K562 (cell line): ENCODE measurements around the gene INO80. TPM values are rescaled to one million over a fixed set of nuclear protein-coding genes. Genes with fewer than 3 reads are reported as not detected.
A peak's percentile ranks its signal among the peaks of the same experiment; 100 is the strongest.

Experiments used
- ATAC-seq: fragments of 200-7000 bp; cut with Tn5 transposase; 3 replicates; pipeline ENCODE4 v1.9.1; 2020; ENCODE audit warnings: moderate library complexity
- BruUV-seq: library from RNA; stranded (reverse); fragments of 400-500 nt; replicated peaks from 2 replicates; lab custom pipeline; 2021; lab: Mats Ljungman, UMichigan
- CTCF ChIA-PET: fragments of 300-600 bp; formaldehyde crosslinking; extraction: SDS; loops from one replicate; lab custom pipeline; 2021; ENCODE audit warnings: low intra/inter-chr PET ratio; lab: Yijun Ruan, JAX
- POLR2A ChIA-PET: fragments of 300-600, 350-650 bp; sonication (Branson Sonifier 250); formaldehyde crosslinking; extraction: SDS; loops from one replicate; lab custom pipeline; 2021; ENCODE audit warnings: antibody characterized with exemption, inconsistent platforms; lab: Yijun Ruan, JAX
- DNase-seq, 4 experiments: peaks; one replicate each; pipeline versions ENCODE4 v3.0.0 to v3.0.0-alpha.2; 2011 to 2018; ENCODE audit warnings: low spot score in 3 of 4, mixed read lengths in 3 of 4; ENCODE audit errors: extremely low read depth in 1 of 4
- FAIRE-seq: peaks from 2 replicates; lab custom pipeline; 2011; peaks lifted over from hg19 to GRCh38; lab: Jason Lieb, UNC
- H2AFZ ChIP-seq: 2 replicates; pipeline ENCODE4 v1.6.0; 2011; ENCODE audit warnings: low read depth, low read length, control low read depth, inconsistent platforms
- H3K27ac ChIP-seq: fragments of 200-600 bp; 3 replicates; pipeline ENCODE4 v1.8.0; 2011; ENCODE audit warnings: low read depth, mild to moderate bottlenecking, control low read depth, inconsistent platforms, low read length, moderate library complexity, mixed read lengths; ENCODE audit errors: extremely low read depth
- H3K27me3 ChIP-seq, 2 experiments: fragments of 300-600 bp in 1 of 2; 2 replicates in 1 of 2; 3 replicates in 1 of 2; pipeline versions ENCODE4 v1.6.0 to v1.8.0; 2011; ENCODE audit warnings: inconsistent platforms in 2 of 2, low read length in 2 of 2, mild to moderate bottlenecking in 1 of 2, mixed read lengths in 1 of 2, moderate library complexity in 1 of 2; ENCODE audit not compliant: control insufficient read depth in 2 of 2, insufficient read depth in 2 of 2
- H3K36me3 ChIP-seq: fragments of 300-600 bp; 3 replicates; pipeline ENCODE4 v1.8.0; 2011; ENCODE audit warnings: mild to moderate bottlenecking, low read length, inconsistent platforms; ENCODE audit not compliant: control insufficient read depth, insufficient read depth
- H3K4me1 ChIP-seq, 2 experiments: fragments of 200-600 bp in 1 of 2; replicated peaks in 1 of 2; 2 replicates in 1 of 2; 3 replicates in 1 of 2; pipeline versions ENCODE4 v1.5.1 to v1.8.0; 2011; ENCODE audit warnings: inconsistent platforms in 2 of 2, low read length in 2 of 2, mild to moderate bottlenecking in 1 of 2, mixed read lengths in 1 of 2, moderate library complexity in 1 of 2; ENCODE audit not compliant: control insufficient read depth in 2 of 2, insufficient read depth in 2 of 2
- H3K4me2 ChIP-seq: 2 replicates; pipeline ENCODE4 v1.6.1; 2011; ENCODE audit warnings: low read length, control low read depth, inconsistent platforms, mixed read lengths; ENCODE audit not compliant: insufficient read depth
- H3K4me3 ChIP-seq: fragments of 200-600 bp; sonication (generic), shearing (Covaris generic); 2 replicates; pipeline ENCODE4 v1.5.1; 2016; ENCODE audit warnings: control low read depth, inconsistent platforms
- H3K79me2 ChIP-seq: fragments of 200-600 bp; 3 replicates; pipeline ENCODE4 v1.8.0; 2011; ENCODE audit warnings: low read length, inconsistent platforms; ENCODE audit not compliant: control insufficient read depth, insufficient read depth
- H3K9ac ChIP-seq, 2 experiments: 2 replicates each; pipeline versions ENCODE4 v1.6.0 to v1.6.1; 2011; ENCODE audit warnings: low read depth in 2 of 2, low read length in 2 of 2, control low read depth in 1 of 2, inconsistent platforms in 1 of 2, mild to moderate bottlenecking in 1 of 2, mixed read lengths in 1 of 2; ENCODE audit not compliant: insufficient read depth in 1 of 2
- H3K9me1 ChIP-seq: one replicate; pipeline ENCODE4 v1.6.0; 2011; ENCODE audit warnings: inconsistent platforms, mild to moderate bottlenecking, low read length, moderate library complexity; ENCODE audit not compliant: control insufficient read depth, insufficient read depth
- H3K9me3 ChIP-seq: replicated peaks from 2 replicates; pipeline ENCODE4 v1.5.1; 2011; ENCODE audit warnings: low read depth, low read length, inconsistent platforms; ENCODE audit not compliant: control insufficient read depth, insufficient read depth
- H4K20me1 ChIP-seq: replicated peaks from 2 replicates; pipeline ENCODE4 v1.6.1; 2011; ENCODE audit warnings: low read length, inconsistent platforms, mixed read lengths; ENCODE audit not compliant: control insufficient read depth, insufficient read depth
- BRD9 ChIP-seq: fragments of 450-650 bp; IDR thresholded peaks from 2 replicates; pipeline ENCODE4 v1.6.1; 2018; ENCODE audit warnings: low read depth; ENCODE audit not compliant: partially characterized antibody
- CBFA2T3 ChIP-seq: fragments of 450-650 bp; IDR thresholded peaks from 2 replicates; pipeline ENCODE4 v1.6.1; 2017
- CXXC5 ChIP-seq: fragments of 250-450 bp; sonication (Bioruptor Pico); IDR thresholded peaks from 2 replicates; pipeline ENCODE4 v1.8.0; 2022; ENCODE audit warnings: inconsistent platforms, mild to moderate bottlenecking, moderate library complexity
- FIP1L1 ChIP-seq: fragments of 200-400 bp; formaldehyde crosslinking; IDR thresholded peaks from 2 replicates; pipeline ENCODE4 v1.6.1; 2018; ENCODE audit warnings: mild to moderate bottlenecking, low read depth, low read length; ENCODE audit not compliant: poor library complexity, severe bottlenecking
- NFIC ChIP-seq: fragments of 450-650 bp; IDR thresholded peaks from 2 replicates; pipeline ENCODE4 v1.6.1; 2017; ENCODE audit warnings: mild to moderate bottlenecking, inconsistent platforms
- RBM25 ChIP-seq: fragments of 200-400 bp; formaldehyde crosslinking; IDR thresholded peaks from 2 replicates; pipeline ENCODE4 v1.6.1; 2018; ENCODE audit warnings: low read length, low read depth, moderate library complexity; ENCODE audit not compliant: severe bottlenecking
- RREB1 ChIP-seq: fragments of 250-450 bp; sonication (Bioruptor Pico); IDR thresholded peaks from 2 replicates; pipeline ENCODE4 v1.4.0; 2020
- THRAP3 ChIP-seq: fragments of 450-650 bp; IDR thresholded peaks from 2 replicates; pipeline ENCODE4 v1.6.1; 2016; ENCODE audit warnings: mild to moderate bottlenecking, inconsistent platforms, borderline replicate concordance
- XRCC4 ChIP-seq: IDR thresholded peaks from one replicate; pipeline ENCODE4 v1.6.1; 2011; ENCODE audit not compliant: insufficient read depth, insufficient read length; ENCODE audit errors: extremely low read depth
- ZNF830 ChIP-seq: fragments of 250-450 bp; sonication (Bioruptor Pico); IDR thresholded peaks from 2 replicates; pipeline ENCODE4 v1.5.0; 2021; ENCODE audit warnings: mild to moderate bottlenecking
- WGBS: fragments of 100-300 bp; shearing (Covaris generic); methylation state at CpG from one replicate; pipeline ENCODE4 v1.1.6; 2016; ENCODE audit warnings: low coverage, mixed read lengths; ENCODE audit not compliant: insufficient coverage; ENCODE audit errors: missing lambda C conversion rate; 5-methylcytosine and 5-hydroxymethylcytosine counted together
- in situ Hi-C: fragments of 300-500 bp; cut with MboI; formaldehyde crosslinking; loops from 4 replicates; pipeline ENCODE4 v1.15.0; 2018; ENCODE audit warnings: inconsistent platforms, mixed read lengths
- intact Hi-C: fragments of 100-400 bp; cut with micrococcal nuclease; formaldehyde crosslinking; loops from 2 replicates; pipeline ENCODE4 v1.14.2; 2022
- polyA plus RNA-seq, 8 experiments: library from polyadenylated mRNA; depleted of rRNA in 4 of 8; stranded (reverse) in 5 of 8; unstranded in 3 of 8; fragments of >200 nt; fragmentation: Nextera tagmentation in 2 of 8; fragmentation: Illumina TruSeq in 1 of 8; extraction: Ambion mirVana in 2 of 8; extraction: Trizol in 1 of 8; gene quantifications; 2 replicates each; pipeline versions ENCODE4 v1.2.1 to v1.2.3, GENCODE V29; 2011 to 2014; ENCODE audit warnings: inconsistent platforms in 1 of 8, missing spikeins in 1 of 8
- total RNA-seq, 7 experiments: library from RNA; depleted of rRNA in 6 of 7; stranded (reverse); fragments of >200 nt in 6 of 7; fragmentation: Illumina TruSeq in 2 of 7; extraction: Trizol in 2 of 7; gene quantifications; 2 replicates each; pipeline versions ENCODE4 v1.2.1 to v1.2.3, GENCODE V29; 2011 to 2021; ENCODE audit warnings: low replicate concordance in 1 of 7
- TF ChIP-seq, protein P1 (sequence below): fragments of 450-650 bp; formaldehyde crosslinking; IDR thresholded peaks from 2 replicates; pipeline ENCODE4 v1.4.0; 2020; ENCODE audit warnings: mild to moderate bottlenecking, moderate library complexity

The INO80 gene
- total and polyA plus RNA-seq, 9 of the 15 experiments (the other 6 are each of a cell fraction or from before 2014, with no cell fraction given), result 1.1 to 25.7 (median 19.9) TPM

DNA sequence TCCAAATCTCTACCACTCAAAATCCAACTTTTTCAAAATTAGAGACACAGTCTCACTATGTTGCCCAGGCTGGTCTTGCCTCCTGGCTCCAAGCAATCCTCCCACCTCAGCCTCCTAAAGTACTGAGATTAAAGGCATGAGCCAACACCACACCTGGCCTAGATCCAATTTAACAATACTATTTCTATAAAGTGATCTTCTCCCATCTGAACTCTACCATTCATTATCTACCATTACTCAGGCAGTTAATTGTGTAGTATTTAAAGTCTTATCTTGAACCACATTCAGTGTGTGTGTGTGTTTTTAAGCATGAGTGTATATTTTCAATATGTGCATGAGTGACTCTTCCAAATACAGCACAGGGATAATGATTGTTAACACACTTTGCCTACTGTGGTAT is 77.0 kb downstream of the INO80 start:
- intact Hi-C loops (no loop called here), in situ Hi-C loops (no loop called here)
- Histone ChIP-seq H2AFZ (no peak overlapping the region), H3K4me2 (no peak overlapping the region), H3K9me3 (no peaks in the 10 kb centered on the region), H3K27ac (no peak overlapping the region), H3K36me3 (peaks cover 59% of the 10 kb centered on the region), H3K9me1 (no peaks in the 10 kb centered on the region), H3K79me2 (no peaks in the 10 kb centered on the region), H3K4me1 (no peaks in the 10 kb centered on the region; a peak in 2 of 5 replicates), H3K27me3 (no peaks in the 10 kb centered on the region), H3K4me3 (no peak overlapping the region), H4K20me1 (no peaks in the 10 kb centered on the region), H3K9ac (no peak overlapping the region)
- no TSS peak for BruUV-seq
- DNase-seq (no peak), FAIRE-seq (no peak), ATAC-seq (no peak)
- TF ChIP-seq CBFA2T3, result peak; percentile 45
- TF ChIP-seq, protein P1, sequence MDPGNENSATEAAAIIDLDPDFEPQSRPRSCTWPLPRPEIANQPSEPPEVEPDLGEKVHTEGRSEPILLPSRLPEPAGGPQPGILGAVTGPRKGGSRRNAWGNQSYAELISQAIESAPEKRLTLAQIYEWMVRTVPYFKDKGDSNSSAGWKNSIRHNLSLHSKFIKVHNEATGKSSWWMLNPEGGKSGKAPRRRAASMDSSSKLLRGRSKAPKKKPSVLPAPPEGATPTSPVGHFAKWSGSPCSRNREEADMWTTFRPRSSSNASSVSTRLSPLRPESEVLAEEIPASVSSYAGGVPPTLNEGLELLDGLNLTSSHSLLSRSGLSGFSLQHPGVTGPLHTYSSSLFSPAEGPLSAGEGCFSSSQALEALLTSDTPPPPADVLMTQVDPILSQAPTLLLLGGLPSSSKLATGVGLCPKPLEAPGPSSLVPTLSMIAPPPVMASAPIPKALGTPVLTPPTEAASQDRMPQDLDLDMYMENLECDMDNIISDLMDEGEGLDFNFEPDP (CRISPR knock-in tag), result no peak
- TF ChIP-seq NFIC, result 0 out of 2 replicates have a peak, but pooled peaks have one; percentile 39
- CTCF ChIA-PET, result no interaction called here
- POLR2A ChIA-PET, result no interaction called here

DNA sequence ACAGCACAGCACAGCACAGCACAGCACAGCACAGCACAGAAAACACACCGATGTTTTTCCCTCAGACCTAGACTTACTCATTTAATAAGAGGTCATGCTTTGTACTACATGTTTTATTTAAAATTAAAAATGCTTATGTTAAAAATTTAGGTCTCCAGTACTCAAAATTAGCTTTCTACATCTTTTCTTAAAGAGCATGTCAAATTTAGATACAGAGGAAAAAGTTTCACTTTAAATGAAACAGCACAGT is 84.1 kb downstream of the INO80 start:
- Histone ChIP-seq H3K4me3 (no peak overlapping the region), H3K9ac (no peak overlapping the region), H3K27ac (no peak overlapping the region), H3K9me3 (no peaks in the 10 kb centered on the region), H3K79me2 (no peaks in the 10 kb centered on the region), H3K4me1 (peaks cover 0 to 3% of the 10 kb centered on the region in 2 experiments; a peak in 2 of 5 replicates), H4K20me1 (no peaks in the 10 kb centered on the region), H2AFZ (no peak overlapping the region), H3K4me2 (no peak overlapping the region), H3K36me3 (peaks cover 41% of the 10 kb centered on the region; the same call in 1 of the 3 replicates), H3K27me3 (no peaks in the 10 kb centered on the region), H3K9me1 (no peaks in the 10 kb centered on the region)
- BruUV-seq, result no TSS peak
- WGBS, result 82% methylated on average over 1 of the region's 1 CpG
- FAIRE-seq (no peak), DNase-seq (no peak), ATAC-seq (no peak)
- ChIA-PET CTCF (no interaction called here), POLR2A (interaction anchor here (0.7 to 0.8 kb wide), 2 partner anchors 20 to 27 kb away, joined by 3 to 4 read pairs; no protein-coding TSS in a partner anchor)
- intact Hi-C loops (no loop called here), in situ Hi-C loops (no loop called here)
- no peak for TF ChIP-seq XRCC4
- TF ChIP-seq ZNF830 (CRISPR knock-in tag), result no peak
- no peak for TF ChIP-seq THRAP3
- TF ChIP-seq BRD9, result peak; percentile 92
- TF ChIP-seq RBM25, result peak; percentile 1
- TF ChIP-seq RREB1 (CRISPR knock-in tag), result no peak
- no peak for TF ChIP-seq FIP1L1
- no peak for TF ChIP-seq CXXC5 (CRISPR knock-in tag)
